ENCODE measurements around the gene LRMDA. TPM values are rescaled to one million over a fixed set of nuclear protein-coding genes. Genes with fewer than 3 reads are reported as not detected.

Gene LRMDA
- total RNA-seq, 4 donors from 2014 or later: 9.8 to 18.6 (median 15.8) TPM

GRCh38 chr10:75940742-75941141, 509.3 kb downstream of the LRMDA start:
- H3K4me3 ChIP-seq: no peak overlapping the region
- no peak for TF ChIP-seq POLR2A (IDR thresholded peaks at IDR 0.05)
- no peak for TF ChIP-seq EP300 (IDR thresholded peaks at IDR 0.05)
- TF ChIP-seq CTCF (IDR thresholded peaks at IDR 0.05): no peak
- no peaks in the 10 kb centered on the region for H3K27me3 ChIP-seq
- peaks cover 0 to 14% (median 3%) of the 10 kb centered on the region in 4 donors for H3K9me3 ChIP-seq
- no peaks in the 10 kb centered on the region for H3K4me1 ChIP-seq
- 89 to 91% methylated on average over 5 of the region's 5 CpGs for WGBS, 2 donors
- H3K36me3 ChIP-seq: no peaks in the 10 kb centered on the region
- H3K27ac ChIP-seq: no peak overlapping the region
- DNase-seq (ENCODE audit: low spot score in 2 of 2): no peak

- TF ChIP-seq POLR2A (IDR thresholded peaks at IDR 0.05) (no peak), CTCF (IDR thresholded peaks at IDR 0.05) (no peak), EP300 (IDR thresholded peaks at IDR 0.05) (no peak)
- Histone ChIP-seq H3K36me3 (no peaks in the 10 kb centered on the region), H3K9me3 (peaks cover 0 to 14% (median 3%) of the 10 kb centered on the region in 4 donors), H3K27ac (no peak overlapping the region), H3K27me3 (no peaks in the 10 kb centered on the region), H3K4me3 (no peak overlapping the region), H3K4me1 (no peaks in the 10 kb centered on the region)
- DNase-seq (ENCODE audit: low spot score in 2 of 2): no peak
- 58 to 67% methylated on average over 9 of the region's 9 CpGs for WGBS, 2 donors
These were observed 509.9 kb downstream of the LRMDA start for GRCh38 chr10:75941223-75941801.

- Histone ChIP-seq H3K27ac (no peak overlapping the region), H3K27me3 (no peaks in the 10 kb centered on the region), H3K4me1 (no peaks in the 10 kb centered on the region), H3K9me3 (peaks cover 0 to 14% (median 3%) of the 10 kb centered on the region in 4 donors), H3K36me3 (no peaks in the 10 kb centered on the region), H3K4me3 (no peak overlapping the region)
- 83 to 85% methylated on average over 2 of the region's 2 CpGs for WGBS, 2 donors
- TF ChIP-seq POLR2A (IDR thresholded peaks at IDR 0.05) (no peak), EP300 (IDR thresholded peaks at IDR 0.05) (no peak)
- DNase-seq (ENCODE audit: low spot score in 2 of 2): no peak
These were observed 512.6 kb downstream of the LRMDA start for GRCh38 chr10:75944061-75944460.

GRCh38 chr10:75948583-75948982, 517.2 kb downstream of the LRMDA start:
- DNase-seq (ENCODE audit: low spot score in 2 of 2): no peak
- no peaks in the 10 kb centered on the region for H3K4me1 ChIP-seq
- no peak overlapping the region for H3K4me3 ChIP-seq
- H3K36me3 ChIP-seq: no peaks in the 10 kb centered on the region
- WGBS, 2 donors: 94% methylated on average over 3 of the region's 3 CpGs
- no peaks in the 10 kb centered on the region for H3K27me3 ChIP-seq
- no peak overlapping the region for H3K27ac ChIP-seq
- TF ChIP-seq EP300 (IDR thresholded peaks at IDR 0.05) (no peak), POLR2A (IDR thresholded peaks at IDR 0.05) (no peak), CTCF (IDR thresholded peaks at IDR 0.05) (no peak)
- H3K9me3 ChIP-seq: peaks cover 0 to 14% (median 3%) of the 10 kb centered on the region in 4 donors

- Histone ChIP-seq H3K9me3 (peaks cover 0 to under 1% (median 0%) of the 10 kb centered on the region in 4 donors), H3K27ac (no peak overlapping the region), H3K27me3 (no peaks in the 10 kb centered on the region), H3K4me3 (no peak overlapping the region), H3K4me1 (no peaks in the 10 kb centered on the region), H3K36me3 (no peaks in the 10 kb centered on the region)
- 78 to 86% methylated on average over 2 of the region's 2 CpGs for WGBS, 2 donors
- DNase-seq (ENCODE audit: low spot score in 2 of 2): no peak
- TF ChIP-seq EP300 (IDR thresholded peaks at IDR 0.05) (no peak), CTCF (IDR thresholded peaks at IDR 0.05) (no peak), POLR2A (IDR thresholded peaks at IDR 0.05) (no peak)
These were observed 518.9 kb downstream of the LRMDA start for GRCh38 chr10:75950307-75950706.

Measured in tibial nerve (tissue), 4 donors.